Upper lobe of left lung (tissue), 6 donors: ENCODE data around the gene GMDS. TPM values are rescaled to one million over a fixed set of nuclear protein-coding genes. Genes with fewer than 3 reads are reported as not detected.

ENCODE experiments used
- ATAC-seq, 2 donors: fragments of 200-7000 bp; cut with Tn5 transposase; one replicate each; pipeline ENCODE4 v1.9.1; 2022; ENCODE audit warnings: mild to moderate bottlenecking in 2 of 2, moderate library complexity in 2 of 2; ENCODE audit not compliant: low FRiP score in 2 of 2
- DNase-seq, 2 donors: peaks; one replicate each; pipeline ENCODE4 v3.0.0-alpha.2; 2019 to 2020
- H3K27ac ChIP-seq, 4 donors: fragments of 200-600 bp; sonication (generic); one replicate each; pipeline ENCODE4 v1.5.1; 2016 to 2019
- H3K27me3 ChIP-seq, 4 donors: fragments of 200-600 bp; sonication (generic); one replicate each; pipeline ENCODE4 v1.5.1; 2017 to 2019
- H3K36me3 ChIP-seq, 4 donors: fragments of 200-600 bp; sonication (generic); one replicate each; pipeline ENCODE4 v1.5.1; 2016 to 2019
- H3K4me1 ChIP-seq, 4 donors: fragments of 200-600 bp; sonication (generic); one replicate each; pipeline ENCODE4 v1.5.1; 2018 to 2019
- H3K4me3 ChIP-seq, 4 donors: fragments of 200-600 bp; sonication (generic); one replicate each; pipeline ENCODE4 v1.5.1; 2017 to 2019; ENCODE audit warnings: mild to moderate bottlenecking in 2 of 4, moderate library complexity in 1 of 4
- H3K9me3 ChIP-seq, 4 donors: fragments of 200-600 bp; sonication (generic); one replicate each; pipeline ENCODE4 v1.5.1; 2018 to 2019
- CTCF ChIP-seq, 6 experiments: fragments of 450-650 bp in 4 of 6; fragments of 200-600 bp in 2 of 6; sonication (generic) in 2 of 6; IDR thresholded peaks; one replicate each; pipeline ENCODE4 v1.5.1; 2016 to 2019; ENCODE audit warnings: antibody characterized with exemption in 6 of 6
- EP300 ChIP-seq, 4 donors: sonication (generic); formaldehyde crosslinking; IDR thresholded peaks; one replicate each; pipeline ENCODE4 v1.5.1; 2017; ENCODE audit warnings: antibody characterized with exemption in 4 of 4, control low read depth in 2 of 4
- POLR2A ChIP-seq, 4 donors: fragments of 450-650 bp; IDR thresholded peaks; one replicate each; pipeline ENCODE4 v1.5.1; 2016 to 2017; ENCODE audit warnings: antibody characterized with exemption in 4 of 4, mild to moderate bottlenecking in 2 of 4
- POLR2AphosphoS5 ChIP-seq, 2 donors: sonication (generic); formaldehyde crosslinking; IDR thresholded peaks; one replicate each; pipeline ENCODE4 v1.5.1; 2017; ENCODE audit warnings: antibody characterized with exemption in 2 of 2
- WGBS, 2 donors: methylation state at CpG; one replicate each; pipeline ENCODE4 v1.1.5; 2017 to 2018; 5-methylcytosine and 5-hydroxymethylcytosine counted together
- total RNA-seq, 6 donors: library from RNA; depleted of rRNA in 4 of 6; stranded (reverse); fragments of >200 nt in 4 of 6; gene quantifications; one replicate each; pipeline versions ENCODE4 v1.1.0 to v1.2.1, GENCODE V29; 2016 to 2021
- donor health status: DM: no; HTN: no; CAD: no; lungs with moderate emphysema.
- donor health status: DM: no; HTN: yes; CAD: no; lungs with severe emphysema.

The GMDS gene
- total RNA-seq, 6 donors from 2014 or later, result 7.6 to 17.8 (median 14.1) TPM

- Histone ChIP-seq H3K36me3 (no peaks in the 10 kb centered on the region), H3K4me1 (no peaks in the 10 kb centered on the region), H3K27me3 (no peaks in the 10 kb centered on the region), H3K4me3 (no peak overlapping the region), H3K9me3 (no peaks in the 10 kb centered on the region), H3K27ac (no peak overlapping the region)
- WGBS, 2 donors, result 79 to 85% methylated on average over 6 of the region's 6 CpGs
- DNase-seq, result no peak
- ATAC-seq, result no peak
- TF ChIP-seq POLR2AphosphoS5 (IDR thresholded peaks at IDR 0.05) (no peak), POLR2A (IDR thresholded peaks at IDR 0.05) (no peak), EP300 (IDR thresholded peaks at IDR 0.05) (no peak), CTCF (IDR thresholded peaks at IDR 0.05) (no peak)
Observed at GRCh38 chr6:1736346-1737105, 508.9 kb downstream of the GMDS start.

GRCh38 chr6:1735239-1735803 is 510.1 kb downstream of the GMDS start:
- Histone ChIP-seq H3K9me3 (peaks cover 0 to 3% (median 0%) of the 10 kb centered on the region in 4 donors), H3K27me3 (no peaks in the 10 kb centered on the region), H3K4me3 (no peak overlapping the region), H3K4me1 (no peaks in the 10 kb centered on the region), H3K27ac (no peak overlapping the region), H3K36me3 (no peaks in the 10 kb centered on the region)
- ATAC-seq (no peak), DNase-seq (no peak)
- TF ChIP-seq POLR2A (IDR thresholded peaks at IDR 0.05) (no peak), EP300 (IDR thresholded peaks at IDR 0.05) (no peak), POLR2AphosphoS5 (IDR thresholded peaks at IDR 0.05) (no peak), CTCF (IDR thresholded peaks at IDR 0.05) (no peak)
- WGBS, 2 donors, result 87 to 95% methylated on average over 6 of the region's 6 CpGs

- no peak for TF ChIP-seq POLR2AphosphoS5 (IDR thresholded peaks at IDR 0.05)
- no peak overlapping the region for H3K4me3 ChIP-seq
- no peak overlapping the region for H3K27ac ChIP-seq
- H3K4me1 ChIP-seq, result no peaks in the 10 kb centered on the region
- peaks cover 0 to 3% (median 0%) of the 10 kb centered on the region in 4 donors for H3K9me3 ChIP-seq
- DNase-seq (no peak), ATAC-seq (no peak)
- H3K27me3 ChIP-seq, result no peaks in the 10 kb centered on the region
- 61 to 77% methylated on average over 3 of the region's 3 CpGs for WGBS, 2 donors
- no peaks in the 10 kb centered on the region for H3K36me3 ChIP-seq
Observed at GRCh38 chr6:1730882-1731281, 514.5 kb downstream of the GMDS start.

- H3K27me3 ChIP-seq, result no peaks in the 10 kb centered on the region
- peaks cover 0 to under 1% (median 0%) of the 10 kb centered on the region in 4 donors for H3K4me1 ChIP-seq
- DNase-seq (no peak), ATAC-seq (no peak)
- no peaks in the 10 kb centered on the region for H3K36me3 ChIP-seq
- peaks cover 0 to 3% (median 0%) of the 10 kb centered on the region in 4 donors for H3K9me3 ChIP-seq
- H3K4me3 ChIP-seq, result no peak overlapping the region
- no peak overlapping the region for H3K27ac ChIP-seq
- 93% methylated on average over 8 of the region's 8 CpGs for whole genome bisulfite sequencing, 2 donors
- TF ChIP-seq EP300 (IDR thresholded peaks at IDR 0.05), result no peak
- no peak for TF ChIP-seq CTCF (IDR thresholded peaks at IDR 0.05)
- no peak for TF ChIP-seq POLR2A (IDR thresholded peaks at IDR 0.05)
- no peak for TF ChIP-seq POLR2AphosphoS5 (IDR thresholded peaks at IDR 0.05)
Observed at GRCh38 chr6:1729750-1730140, 515.7 kb downstream of the GMDS start.

GRCh38 chr6:1729133-1729749 is 516.2 kb downstream of the GMDS start:
- H3K9me3 ChIP-seq, result peaks cover 0 to 3% (median 0%) of the 10 kb centered on the region in 4 donors
- no peak for TF ChIP-seq CTCF (IDR thresholded peaks at IDR 0.05)
- no peak for TF ChIP-seq POLR2AphosphoS5 (IDR thresholded peaks at IDR 0.05)
- no peak for TF ChIP-seq EP300 (IDR thresholded peaks at IDR 0.05)
- TF ChIP-seq POLR2A (IDR thresholded peaks at IDR 0.05), result no peak
- H3K27ac ChIP-seq, result no peak overlapping the region
- WGBS, 2 donors, result 71 to 78% methylated on average over 7 of the region's 7 CpGs
- no peaks in the 10 kb centered on the region for H3K27me3 ChIP-seq
- no peak for ATAC-seq
- H3K36me3 ChIP-seq, result no peaks in the 10 kb centered on the region
- no peak overlapping the region for H3K4me3 ChIP-seq
- H3K4me1 ChIP-seq, result peaks cover 0 to 5% (median 3%) of the 10 kb centered on the region in 4 donors
- no peak for DNase-seq
